GM12878 (cell line): ENCODE results near the gene PCNX1. TPM values are rescaled to one million over a fixed set of nuclear protein-coding genes. Genes with fewer than 3 reads are reported as not detected.

Experiments
- ATAC-seq: fragments of 200-7000 bp; cut with Tn5 transposase; 3 replicates; pipeline ENCODE4 v1.9.1; 2020; ENCODE audit warnings: mild to moderate bottlenecking, moderate library complexity
- BruUV-seq: library from RNA; stranded (reverse); fragments of 400-500 nt; replicated peaks from 2 replicates; lab custom pipeline; 2021; lab: Mats Ljungman, UMichigan
- CTCF ChIA-PET: fragments of 300-600 bp; sonication (Branson Sonifier 250); formaldehyde crosslinking; extraction: SDS; loops from one replicate; lab custom pipeline; 2021; ENCODE audit warnings: inconsistent platforms; lab: Yijun Ruan, JAX
- POLR2A ChIA-PET: fragments of 350-600 bp; formaldehyde crosslinking; extraction: SDS; loops from one replicate; lab custom pipeline; 2021; ENCODE audit warnings: inconsistent platforms; lab: Charles Lee
- RAD21 ChIA-PET: fragments of 300-600 bp; sonication (Branson Sonifier 250); formaldehyde crosslinking; loops from one replicate; lab custom pipeline; 2023; ENCODE audit warnings: antibody characterized with exemption; ENCODE audit not compliant: unreplicated experiment; lab: Charles Lee
- SMC1A ChIA-PET: fragments of 300-600 bp; sonication (Branson Sonifier 250); formaldehyde crosslinking; loops from one replicate; lab custom pipeline; 2023; ENCODE audit not compliant: unreplicated experiment, uncharacterized antibody; lab: Charles Lee
- DNase-seq: peaks from one replicate; pipeline ENCODE4 v3.0.0-alpha.2; 2011; ENCODE audit warnings: low read depth, low spot score
- FAIRE-seq: peaks from 3 replicates; lab custom pipeline; 2011; peaks lifted over from hg19 to GRCh38; lab: Jason Lieb, UNC
- H2AFZ ChIP-seq: 2 replicates; pipeline ENCODE4 v1.6.0; 2011; ENCODE audit warnings: low read depth, low read length, control low read depth; ENCODE audit not compliant: control insufficient read depth
- H3K27ac ChIP-seq: 2 replicates; pipeline ENCODE4 v1.5.1; 2011; ENCODE audit warnings: control low read depth; ENCODE audit not compliant: control insufficient read depth, insufficient read depth
- H3K27me3 ChIP-seq, 2 experiments: replicated peaks in 1 of 2; 2 replicates each; pipeline versions ENCODE4 v1.6.0 to v1.6.1; 2011; ENCODE audit warnings: low read length in 1 of 2; ENCODE audit not compliant: control insufficient read depth in 2 of 2, insufficient read depth in 2 of 2
- H3K36me3 ChIP-seq, 2 experiments: 2 replicates each; pipeline ENCODE4 v1.5.1; 2011; ENCODE audit warnings: low read length in 1 of 2; ENCODE audit not compliant: control insufficient read depth in 2 of 2, insufficient read depth in 2 of 2
- H3K4me1 ChIP-seq: 2 replicates; pipeline ENCODE4 v1.6.1; 2011; ENCODE audit warnings: mild to moderate bottlenecking, low read length, moderate library complexity, mixed read lengths; ENCODE audit not compliant: control insufficient read depth, insufficient read depth
- H3K4me2 ChIP-seq: 2 replicates; pipeline ENCODE4 v1.6.0; 2011; ENCODE audit warnings: control low read depth; ENCODE audit not compliant: control insufficient read depth, insufficient read depth
- H3K4me3 ChIP-seq: fragments of 200-600 bp; sonication (generic); 2 replicates; pipeline ENCODE4 v1.5.1; 2016
- H3K79me2 ChIP-seq: 2 replicates; pipeline ENCODE4 v1.6.0; 2011; ENCODE audit warnings: low read length; ENCODE audit not compliant: control insufficient read depth, insufficient read depth
- H3K9ac ChIP-seq: 2 replicates; pipeline ENCODE4 v1.8.0; 2011; ENCODE audit warnings: low read length, control low read depth, mixed read lengths; ENCODE audit not compliant: control insufficient read depth, insufficient read depth
- H3K9me3 ChIP-seq: replicated peaks from 3 replicates; pipeline ENCODE4 v1.5.1; 2011; ENCODE audit warnings: mild to moderate bottlenecking, low read length; ENCODE audit not compliant: control insufficient read depth, insufficient read depth
- H4K20me1 ChIP-seq: 2 replicates; pipeline ENCODE4 v1.6.0; 2011; ENCODE audit not compliant: control insufficient read depth, insufficient read depth
- ATF3 ChIP-seq: IDR thresholded peaks from 2 replicates; pipeline ENCODE4 v1.6.1; 2011; ENCODE audit warnings: low read depth, mild to moderate bottlenecking, low read length, moderate library complexity, borderline replicate concordance; ENCODE audit errors: extremely low read depth
- NR2F1 ChIP-seq: fragments of 450-650 bp; conservative IDR thresholded peaks from 2 replicates; pipeline ENCODE4 v1.6.1; 2017; ENCODE audit warnings: mild to moderate bottlenecking
- POLR2AphosphoS5 ChIP-seq: IDR thresholded peaks from 2 replicates; pipeline ENCODE4 v1.6.1; 2011; ENCODE audit warnings: mild to moderate bottlenecking, low read length, inconsistent platforms
- SKIL ChIP-seq: fragments of 450-650 bp; IDR thresholded peaks from 2 replicates; pipeline ENCODE4 v1.6.1; 2017; ENCODE audit warnings: mild to moderate bottlenecking, low read depth, inconsistent platforms; ENCODE audit not compliant: poor library complexity, severe bottlenecking
- ZNF592 ChIP-seq: fragments of 450-650 bp; IDR thresholded peaks from 2 replicates; pipeline ENCODE4 v1.6.1; 2017; ENCODE audit warnings: mild to moderate bottlenecking, moderate library complexity
- WGBS: methylation state at CpG from one replicate; pipeline ENCODE4 v1.1.6; 2016; ENCODE audit warnings: low lambda C conversion rate; ENCODE audit not compliant: insufficient replicate concordance, insufficient coverage; ENCODE audit errors: missing lambda C conversion rate; 5-methylcytosine and 5-hydroxymethylcytosine counted together
- in situ Hi-C: fragments of 300-500 bp; cut with MboI; formaldehyde crosslinking; loops from 9 replicates; pipeline ENCODE4 v1.14.3; 2018; ENCODE audit warnings: mixed read lengths
- intact Hi-C: fragments of 100-400 bp; cut with micrococcal nuclease; formaldehyde crosslinking; loops from one replicate; pipeline ENCODE4 v1.14.2; 2022; ENCODE audit not compliant: unreplicated experiment
- polyA plus RNA-seq, 11 experiments: library from polyadenylated mRNA; depleted of rRNA in 4 of 11; unstranded in 6 of 11; stranded (reverse) in 5 of 11; fragments of >200 nt; fragmentation: Nextera tagmentation in 4 of 11; fragmentation: Illumina TruSeq in 1 of 11; extraction: Ambion mirVana in 4 of 11; extraction: Trizol in 1 of 11; gene quantifications; 1 replicate in 1 of 11; 2 replicates in 10 of 11; pipeline versions ENCODE4 v1.2.1 to v1.2.3, GENCODE V29; 2011 to 2016; ENCODE audit warnings: inconsistent platforms in 2 of 11, missing spikeins in 2 of 11, low read depth in 1 of 11
- total RNA-seq, 4 experiments: library from RNA; depleted of rRNA in 3 of 4; stranded (reverse); fragments of >200 nt in 3 of 4; fragmentation: Illumina TruSeq in 1 of 4; extraction: Trizol in 1 of 4; gene quantifications; 2 replicates each; pipeline versions ENCODE4 v1.2.1 to v1.2.3, GENCODE V29; 2013 to 2021

PCNX1 gene
- total and polyA plus RNA-seq, 10 of the 15 experiments (the other 5 are each of a cell fraction or from before 2014, with no cell fraction given): 4.6 to 53.9 (median 20.5) TPM

GRCh38 chr14:71121001-71121400 is 213.7 kb downstream of the PCNX1 start:
- intact Hi-C loops: no loop called here
- in situ Hi-C loops: no loop called here
- TF ChIP-seq SKIL: no peak
- no peak for TF ChIP-seq NR2F1
- no peak for TF ChIP-seq ZNF592
- TF ChIP-seq POLR2AphosphoS5: no peak
- no peak for TF ChIP-seq ATF3
- H4K20me1 ChIP-seq: no peaks in the 10 kb centered on the region
- no peak overlapping the region for H3K4me2 ChIP-seq
- H2AFZ ChIP-seq: no peak overlapping the region
- POLR2A ChIA-PET: no interaction called here
- no peaks in the 10 kb centered on the region for H3K79me2 ChIP-seq
- H3K36me3 ChIP-seq: no peaks in the 10 kb centered on the region
- no peak for FAIRE-seq
- no peak overlapping the region for H3K27ac ChIP-seq
- no TSS peak for BruUV-seq
- no peaks in the 10 kb centered on the region for H3K9me3 ChIP-seq
- peaks cover 4% of the 10 kb centered on the region for H3K4me1 ChIP-seq
- H3K9ac ChIP-seq: no peak overlapping the region
- no peak for ATAC-seq
- RAD21 ChIA-PET: interaction anchor here (1.7 kb wide), 1 partner anchor 14 kb away, joined by 4 read pairs; no protein-coding TSS in a partner anchor
- SMC1A ChIA-PET: no interaction called here
- H3K4me3 ChIP-seq: no peak overlapping the region
- H3K27me3 ChIP-seq: no peaks in the 10 kb centered on the region
- DNase-seq: no peak
- 42% methylated on average over 1 of the region's 1 CpG for WGBS
- CTCF ChIA-PET: interaction anchor here (1.3 kb wide), 1 partner anchor 17 kb away, joined by 3 read pairs; no protein-coding TSS in a partner anchor
